GM12872 (cell line): ENCODE data around the gene IGLL1.

Experiments used
- TF ChIP-seq, protein P1 (sequence below): IDR thresholded peaks from 3 replicates; pipeline ENCODE4 v1.5.1; 2011; ENCODE audit warnings: low read depth, mild to moderate bottlenecking, low read length, moderate library complexity; ENCODE audit not compliant: insufficient read depth

Gene IGLL1

DNA sequence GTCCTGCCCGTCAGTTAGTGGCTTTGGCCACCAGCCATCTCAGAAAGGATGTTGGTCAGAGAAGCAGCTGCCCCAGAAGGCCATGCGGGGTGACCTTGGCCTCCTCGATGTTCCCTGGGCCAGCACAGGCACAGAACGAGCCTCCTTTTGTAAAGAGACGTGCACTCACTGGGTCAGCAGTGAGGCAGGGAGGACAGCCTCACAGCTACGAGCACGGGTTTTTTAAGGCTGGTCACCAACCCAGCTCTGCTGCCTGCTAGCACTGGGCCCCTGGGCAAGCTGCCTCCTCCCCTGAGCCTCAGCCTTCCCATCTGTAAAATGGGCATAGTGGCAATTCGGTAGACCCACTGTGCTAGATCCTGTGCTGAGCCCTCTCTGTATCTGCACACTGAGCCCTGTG is 10.8 kb downstream of the IGLL1 start:
- TF ChIP-seq, protein P1, sequence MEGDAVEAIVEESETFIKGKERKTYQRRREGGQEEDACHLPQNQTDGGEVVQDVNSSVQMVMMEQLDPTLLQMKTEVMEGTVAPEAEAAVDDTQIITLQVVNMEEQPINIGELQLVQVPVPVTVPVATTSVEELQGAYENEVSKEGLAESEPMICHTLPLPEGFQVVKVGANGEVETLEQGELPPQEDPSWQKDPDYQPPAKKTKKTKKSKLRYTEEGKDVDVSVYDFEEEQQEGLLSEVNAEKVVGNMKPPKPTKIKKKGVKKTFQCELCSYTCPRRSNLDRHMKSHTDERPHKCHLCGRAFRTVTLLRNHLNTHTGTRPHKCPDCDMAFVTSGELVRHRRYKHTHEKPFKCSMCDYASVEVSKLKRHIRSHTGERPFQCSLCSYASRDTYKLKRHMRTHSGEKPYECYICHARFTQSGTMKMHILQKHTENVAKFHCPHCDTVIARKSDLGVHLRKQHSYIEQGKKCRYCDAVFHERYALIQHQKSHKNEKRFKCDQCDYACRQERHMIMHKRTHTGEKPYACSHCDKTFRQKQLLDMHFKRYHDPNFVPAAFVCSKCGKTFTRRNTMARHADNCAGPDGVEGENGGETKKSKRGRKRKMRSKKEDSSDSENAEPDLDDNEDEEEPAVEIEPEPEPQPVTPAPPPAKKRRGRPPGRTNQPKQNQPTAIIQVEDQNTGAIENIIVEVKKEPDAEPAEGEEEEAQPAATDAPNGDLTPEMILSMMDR: no peak

DNA sequence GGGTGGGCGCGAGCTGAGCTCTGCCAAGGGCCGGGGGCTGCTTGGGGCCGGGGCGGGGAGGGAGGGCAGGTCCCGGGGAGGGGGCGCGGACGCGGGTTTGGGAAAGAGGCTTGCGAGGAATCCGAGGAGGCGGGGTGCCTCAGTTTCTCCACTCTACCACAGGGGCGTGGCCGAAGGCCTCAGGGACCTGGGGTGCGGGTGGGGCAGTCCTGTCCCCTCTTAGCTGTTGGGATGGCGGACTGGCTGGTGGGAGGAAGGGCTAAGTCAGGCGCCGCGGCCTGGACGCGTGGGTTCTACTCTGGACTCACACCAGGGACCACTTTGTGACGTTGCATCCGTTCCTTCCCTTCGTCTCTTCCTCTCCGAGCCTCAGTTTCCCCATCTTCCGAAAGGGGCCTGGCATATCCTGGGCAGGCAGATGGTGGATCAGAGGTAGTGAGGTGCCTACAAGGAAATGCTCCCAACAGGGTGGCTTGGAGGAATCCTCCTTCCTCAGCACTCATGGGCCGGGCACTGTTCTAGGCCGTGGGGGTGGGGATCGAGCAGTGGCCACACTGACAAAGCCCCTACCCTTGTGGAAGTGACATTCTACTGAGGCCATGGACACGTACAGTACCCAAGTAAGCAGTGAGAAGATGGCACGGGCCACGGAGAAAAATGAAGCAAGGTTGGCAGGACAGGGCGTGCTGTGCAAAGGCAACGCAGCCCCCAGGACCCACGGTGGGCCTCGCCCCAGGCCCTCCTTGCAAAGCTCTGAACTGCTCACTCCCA is 13.2 kb downstream of the IGLL1 start:
- TF ChIP-seq, protein P1: no peak

DNA sequence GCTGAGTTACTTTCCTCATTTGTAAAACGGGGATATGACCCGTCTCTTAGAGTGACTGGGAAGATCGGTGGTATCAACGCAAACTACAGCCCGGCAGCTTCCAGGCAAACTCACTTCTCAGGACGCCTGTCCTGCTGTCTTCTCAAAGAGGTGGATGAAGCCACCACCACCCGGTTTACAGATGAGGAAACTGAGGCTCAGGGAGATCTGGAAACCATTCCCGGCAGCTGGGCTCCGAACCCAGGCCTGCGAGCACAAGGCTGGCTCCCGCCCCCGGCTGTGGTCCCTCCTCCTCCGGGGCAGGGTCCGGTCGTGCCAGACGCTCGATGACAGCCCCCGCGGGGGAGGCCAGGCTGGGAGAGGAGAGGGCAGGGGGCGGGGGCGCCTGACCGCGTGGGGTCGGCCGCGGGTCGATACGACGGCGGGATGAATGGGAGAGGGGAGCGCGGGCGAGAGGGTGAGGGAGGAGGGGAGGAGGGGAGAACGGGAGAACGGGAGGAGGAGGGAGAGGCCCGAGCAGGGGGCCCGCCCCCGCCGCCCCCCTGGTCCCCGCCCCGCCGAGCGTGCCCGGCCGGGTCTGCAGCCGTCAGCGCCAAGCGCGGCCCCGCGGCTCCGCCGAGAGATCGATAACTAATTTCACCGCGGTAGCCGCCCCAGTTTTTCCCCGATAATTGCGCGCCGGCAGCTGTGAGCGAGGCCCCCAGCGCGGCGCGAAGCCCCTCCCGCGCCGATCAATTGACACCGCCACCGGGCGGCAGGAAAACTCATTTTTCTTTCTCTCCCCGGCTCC is 14.0 kb downstream of the IGLL1 start:
- TF ChIP-seq, protein P1: no peak

DNA sequence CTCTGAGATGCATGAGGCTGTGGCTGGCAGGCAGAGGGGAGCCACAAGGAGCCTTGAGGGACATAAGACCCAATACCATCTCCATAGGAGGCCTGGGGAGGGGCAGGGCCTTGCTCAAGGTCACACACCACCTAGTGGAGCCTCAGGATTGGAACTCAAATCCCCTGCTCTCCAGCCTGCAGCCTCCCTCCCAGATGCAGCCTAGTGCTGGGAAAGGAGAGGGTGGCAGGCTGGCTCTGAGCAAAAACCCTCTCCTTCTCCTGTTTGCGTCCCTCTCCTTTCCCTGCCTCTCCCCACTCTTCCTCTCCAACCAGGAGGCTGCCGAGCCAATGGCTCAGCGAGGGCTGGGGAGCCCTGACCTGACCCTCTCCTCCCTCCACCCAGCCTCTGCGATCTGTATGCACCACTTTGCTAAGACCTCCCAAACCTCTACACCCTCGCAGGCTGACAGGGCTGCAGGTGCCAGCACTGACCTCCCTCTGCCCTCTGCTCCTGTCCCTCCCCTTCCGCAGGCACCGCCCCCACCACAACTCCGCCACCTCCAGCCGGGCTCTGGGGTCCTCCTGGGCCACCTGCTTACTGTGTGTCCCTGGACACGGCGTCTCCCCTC is 14.7 kb downstream of the IGLL1 start:
- TF ChIP-seq, protein P1: peak; percentile 6; the same call in 1 of the 3 replicates

DNA sequence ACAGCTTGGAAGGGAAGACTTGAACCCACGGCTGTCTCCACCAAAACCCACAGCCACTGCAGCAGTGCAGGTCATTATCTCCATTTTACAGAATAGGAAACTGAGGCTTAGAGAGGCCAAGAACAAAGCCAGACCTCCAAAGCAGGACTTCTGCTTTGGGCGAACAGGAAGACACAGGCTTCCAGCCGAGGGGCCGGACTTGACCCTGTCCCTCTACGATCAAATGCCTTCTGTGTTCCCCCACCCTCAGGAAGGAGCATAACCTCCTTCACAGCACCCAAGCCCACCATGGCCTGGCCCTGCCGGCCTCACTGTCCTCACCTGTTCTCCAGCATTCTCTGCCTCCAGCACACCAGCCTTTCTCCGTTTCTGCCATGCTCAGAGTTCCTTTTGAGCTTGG is 15.8 kb downstream of the IGLL1 start:
- TF ChIP-seq, protein P1: no peak

DNA sequence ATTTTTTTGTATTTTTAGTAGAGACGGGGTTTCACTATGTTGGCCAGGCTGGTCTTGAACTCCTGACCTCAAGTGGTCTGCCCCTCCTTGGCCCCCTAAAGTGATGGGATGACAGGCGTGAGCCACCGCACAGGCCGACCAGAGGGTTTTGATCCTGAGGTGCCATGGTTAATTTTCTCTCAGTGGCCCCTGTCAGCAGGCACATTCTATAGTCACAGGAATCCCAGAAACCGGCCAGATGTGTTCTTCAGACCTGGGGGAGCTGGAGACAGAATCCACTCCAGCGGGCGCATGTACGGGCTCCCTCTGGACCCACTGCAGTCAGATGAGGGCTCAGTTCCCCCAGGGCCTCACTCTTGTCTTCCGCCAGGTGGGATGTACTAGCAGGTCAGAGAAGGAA is 17.0 kb downstream of the IGLL1 start:
- TF ChIP-seq, protein P1: no peak

DNA sequence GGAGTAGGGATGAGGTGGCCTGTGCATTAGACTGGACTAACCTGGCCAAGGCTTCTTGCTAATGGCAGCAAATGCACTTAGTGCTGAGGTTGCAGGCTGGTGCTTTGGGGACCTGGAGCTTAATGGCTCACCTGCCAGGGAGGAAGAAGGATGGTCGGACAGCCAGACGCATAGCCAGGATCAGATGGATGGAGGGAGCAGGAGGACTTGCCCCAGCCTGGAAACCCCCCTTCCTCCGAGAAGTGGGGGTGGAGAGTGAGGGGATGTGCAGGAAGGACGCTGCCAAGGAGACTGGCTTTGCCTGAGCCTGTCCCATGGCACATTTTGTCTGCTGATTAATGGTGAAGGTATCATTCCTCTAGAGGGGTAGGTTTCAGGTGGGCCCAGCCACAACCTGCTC is 17.9 kb downstream of the IGLL1 start:
- TF ChIP-seq, protein P1: no peak
